IMR-90 (cell line): ENCODE measurements around the gene BMP7. TPM values are rescaled to one million over a fixed set of nuclear protein-coding genes. Genes with fewer than 3 reads are reported as not detected.

Experiments
- ATAC-seq: fragments of 200-7000 bp; cut with Tn5 transposase; 2 replicates; pipeline ENCODE4 v1.9.1; 2020; ENCODE audit warnings: low read depth, mild to moderate bottlenecking, moderate library complexity
- BruUV-seq: library from RNA; stranded (reverse); fragments of 400-500 nt; replicated peaks from 2 replicates; lab custom pipeline; 2021; lab: Mats Ljungman, UMichigan
- CTCF ChIA-PET: fragments of 300-600 bp; formaldehyde crosslinking; extraction: SDS; loops from one replicate; lab custom pipeline; 2021; ENCODE audit warnings: antibody characterized with exemption; lab: Yijun Ruan, JAX
- POLR2A ChIA-PET: fragments of 300-600 bp; sonication (Branson Sonifier 250); formaldehyde crosslinking; loops from one replicate; lab custom pipeline; 2022; ENCODE audit warnings: antibody characterized with exemption; ENCODE audit not compliant: unreplicated experiment; lab: Charles Lee
- DNase-seq: peaks from one replicate; pipeline ENCODE4 v3.0.0; 2013
- H2AFZ ChIP-seq: replicated peaks from 2 replicates; pipeline ENCODE3; 2013; ENCODE audit warnings: low read length, mild to moderate bottlenecking; ENCODE audit not compliant: poor library complexity
- H2AK5ac ChIP-seq: 2 replicates; pipeline ENCODE4 v1.6.1; 2013; ENCODE audit warnings: low read depth, low read length, inconsistent platforms
- H2AK9ac ChIP-seq: replicated peaks from 2 replicates; pipeline ENCODE3; 2013; ENCODE audit warnings: mild to moderate bottlenecking, low read depth, low read length, moderate library complexity; ENCODE audit not compliant: poor library complexity
- H2BK120ac ChIP-seq: 2 replicates; pipeline ENCODE4 v1.6.1; 2013; ENCODE audit warnings: low read depth, low read length, inconsistent platforms
- H2BK15ac ChIP-seq: 3 replicates; pipeline ENCODE4 v1.6.1; 2013; ENCODE audit warnings: low read depth, low read length, inconsistent platforms
- H2BK20ac ChIP-seq: 2 replicates; pipeline ENCODE4 v1.6.1; 2013; ENCODE audit warnings: low read depth, mild to moderate bottlenecking, inconsistent platforms, low read length, moderate library complexity
- H2BK5ac ChIP-seq: 2 replicates; pipeline ENCODE4 v1.6.1; 2013; ENCODE audit warnings: mild to moderate bottlenecking, low read depth, low read length, inconsistent platforms; ENCODE audit not compliant: poor library complexity, severe bottlenecking
- H3K14ac ChIP-seq: replicated peaks from 2 replicates; pipeline ENCODE4 v1.6.1; 2013; ENCODE audit warnings: low read depth, low read length, inconsistent platforms
- H3K18ac ChIP-seq: 2 replicates; pipeline ENCODE4 v1.6.1; 2013; ENCODE audit warnings: low read depth, low read length, control low read depth
- H3K23ac ChIP-seq: 2 replicates; pipeline ENCODE4 v1.6.1; 2013; ENCODE audit warnings: low read depth, low read length, inconsistent platforms
- H3K27ac ChIP-seq: 2 replicates; pipeline ENCODE4 v1.5.1; 2013; ENCODE audit warnings: mild to moderate bottlenecking, control low read depth, low read length; ENCODE audit not compliant: insufficient read depth
- H3K27me3 ChIP-seq: 2 replicates; pipeline ENCODE4 v1.6.1; 2013; ENCODE audit warnings: low read length; ENCODE audit not compliant: control insufficient read depth, insufficient read depth
- H3K36me3 ChIP-seq: 2 replicates; pipeline ENCODE4 v1.6.1; 2013; ENCODE audit warnings: low read length, mixed read lengths; ENCODE audit not compliant: control insufficient read depth, insufficient read depth
- H3K4ac ChIP-seq: 2 replicates; pipeline ENCODE4 v1.6.1; 2013; ENCODE audit warnings: low read depth, low read length, inconsistent platforms
- H3K4me1 ChIP-seq: 2 replicates; pipeline ENCODE4 v1.6.1; 2013; ENCODE audit warnings: low read length, mixed read lengths; ENCODE audit not compliant: control insufficient read depth, insufficient read depth
- H3K4me2 ChIP-seq: 2 replicates; pipeline ENCODE4 v1.6.1; 2013; ENCODE audit warnings: low read depth, mild to moderate bottlenecking, control low read depth, low read length, moderate library complexity
- H3K4me3 ChIP-seq: 2 replicates; pipeline ENCODE4 v1.5.1; 2013; ENCODE audit warnings: low read depth, mild to moderate bottlenecking, control low read depth, low read length, moderate library complexity; ENCODE audit not compliant: insufficient read depth
- H3K56ac ChIP-seq: 2 replicates; pipeline ENCODE4 v1.6.1; 2013; ENCODE audit warnings: low read length, inconsistent platforms; ENCODE audit not compliant: insufficient read depth; ENCODE audit errors: extremely low read depth
- H3K79me1 ChIP-seq, 2 experiments: 2 replicates each; pipeline ENCODE4 v1.6.1; 2013; ENCODE audit warnings: low read length in 2 of 2, inconsistent platforms in 1 of 2, low read depth in 1 of 2
- H3K9ac ChIP-seq: 2 replicates; pipeline ENCODE4 v1.6.1; 2013; ENCODE audit warnings: low read depth, low read length, control low read depth
- H3K9me1 ChIP-seq: 2 replicates; pipeline ENCODE4 v1.6.1; 2013; ENCODE audit warnings: low read length, inconsistent platforms; ENCODE audit not compliant: insufficient read depth
- H3K9me3 ChIP-seq: 2 replicates; pipeline ENCODE4 v1.6.1; 2013; ENCODE audit warnings: low read length; ENCODE audit not compliant: control insufficient read depth, insufficient read depth
- H4K20me1 ChIP-seq: 2 replicates; pipeline ENCODE4 v1.6.1; 2013; ENCODE audit warnings: low read length, inconsistent platforms; ENCODE audit not compliant: insufficient read depth
- H4K5ac ChIP-seq: 2 replicates; pipeline ENCODE4 v1.6.1; 2013; ENCODE audit warnings: mild to moderate bottlenecking, low read depth, low read length, control low read depth
- H4K8ac ChIP-seq, 2 experiments: 2 replicates each; pipeline ENCODE4 v1.6.1; 2013; ENCODE audit warnings: low read depth in 2 of 2, low read length in 2 of 2, control low read depth in 1 of 2, inconsistent platforms in 1 of 2
- H4K91ac ChIP-seq: 2 replicates; pipeline ENCODE4 v1.6.1; 2013; ENCODE audit warnings: low read depth, low read length, inconsistent platforms; ENCODE audit not compliant: insufficient read depth
- MAFK ChIP-seq: IDR thresholded peaks from 2 replicates; pipeline ENCODE4 v1.6.1; 2012; ENCODE audit warnings: low read depth, low read length, improper control_type of control experiment
- RAD21 ChIP-seq: IDR thresholded peaks from 2 replicates; pipeline ENCODE4 v1.6.1; 2012; ENCODE audit warnings: low read length, improper control_type of control experiment
- SMC3 ChIP-seq: fragments of 150-350 bp; IDR thresholded peaks from 2 replicates; pipeline ENCODE4 v1.6.1; 2016; ENCODE audit warnings: low read depth, mild to moderate bottlenecking, antibody characterized with exemption, low read length, moderate library complexity
- WGBS, 2 experiments: methylation state at CpG; one replicate each; pipeline versions ENCODE4 v1.1.5 to v1.1.7; 2013; ENCODE audit warnings: missing lambda C conversion rate in 2 of 2; ENCODE audit not compliant: insufficient read length in 1 of 2; ENCODE audit errors: extremely low coverage in 2 of 2; 5-methylcytosine and 5-hydroxymethylcytosine counted together
- dilution Hi-C: fragments of 300-500 bp; cut with HindIII; formaldehyde crosslinking; loops from one replicate; pipeline ENCODE4 v1.14.3; 2018; ENCODE audit warnings: low sequenced_read_pairs; ENCODE audit not compliant: unreplicated experiment
- in situ Hi-C: fragments of 300-500 bp; cut with MboI; formaldehyde crosslinking; loops from 3 replicates; pipeline ENCODE4 v1.14.3; 2019; ENCODE audit warnings: low sequenced_read_pairs, inconsistent platforms, mixed read lengths
- intact Hi-C: fragments of 100-400 bp; cut with micrococcal nuclease; formaldehyde crosslinking; loops from 2 replicates; pipeline ENCODE4 v1.10.0; 2022
- polyA plus RNA-seq, 3 experiments: library from polyadenylated mRNA; depleted of rRNA; stranded (reverse); fragments of >200 nt; gene quantifications; 2 replicates each; pipeline ENCODE4 v1.2.3, GENCODE V29; 2012; ENCODE audit warnings: low replicate concordance in 1 of 3
- total RNA-seq: library from RNA; depleted of rRNA; stranded (reverse); fragments of >200 nt; gene quantifications from 2 replicates; pipeline ENCODE4 v1.2.3, GENCODE V29; 2012

BMP7 gene
- total and polyA plus RNA-seq, 2 of the 4 experiments (the other 2 are of a cell fraction), result not detected

DNA sequence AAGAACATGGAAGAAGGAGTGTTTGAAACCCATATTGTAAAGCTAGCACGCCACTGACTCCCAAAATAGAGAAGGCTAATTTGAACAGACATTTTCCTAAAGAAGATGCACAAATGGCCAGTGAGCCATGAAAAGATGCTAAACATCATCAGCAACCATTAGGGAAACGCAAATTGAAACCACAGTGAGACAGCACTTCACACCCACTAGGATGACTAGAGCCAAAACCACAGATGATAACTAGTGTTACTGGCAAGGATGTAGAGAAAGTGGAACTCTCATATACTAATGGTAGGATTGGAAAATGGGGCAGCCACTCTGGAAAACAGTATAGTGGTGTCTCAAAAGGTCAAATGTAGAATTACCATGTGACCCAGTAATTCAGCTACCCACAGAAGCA is 58.2 kb downstream of the BMP7 start:
- Histone ChIP-seq H3K27ac (no peak overlapping the region), H3K9me1 (no peaks in the 10 kb centered on the region), H3K79me1 (no peaks in the 10 kb centered on the region), H3K9ac (no peak overlapping the region), H3K4me3 (no peak overlapping the region), H3K9me3 (peaks cover 8% of the 10 kb centered on the region), H2BK120ac (no peak overlapping the region), H3K36me3 (no peaks in the 10 kb centered on the region), H2BK5ac (no peak overlapping the region), H3K27me3 (no peaks in the 10 kb centered on the region), H4K5ac (no peak overlapping the region), H2BK15ac (no peak overlapping the region), H2AFZ (no peak overlapping the region), H3K23ac (no peak overlapping the region), H4K8ac (no peak overlapping the region), H4K20me1 (no peaks in the 10 kb centered on the region), H3K4ac (no peak overlapping the region), H3K14ac (no peak overlapping the region), H4K91ac (no peak overlapping the region), H2AK5ac (no peak overlapping the region), H2BK20ac (no peak overlapping the region), H3K56ac (no peak overlapping the region), H3K4me1 (no peaks in the 10 kb centered on the region; the same call in 1 of the 2 replicates), H2AK9ac (no peak overlapping the region), H3K4me2 (no peak overlapping the region), H3K18ac (no peak overlapping the region)
- ChIA-PET CTCF (no interaction called here), POLR2A (no interaction called here)
- dilution Hi-C loops (no loop called here), in situ Hi-C loops (no loop called here), intact Hi-C loops (no loop called here)
- TF ChIP-seq MAFK (no peak), RAD21 (no peak), SMC3 (no peak)
- WGBS, 2 experiments, result no CpG with 5 or more reads among the region's 2 CpGs
- DNase-seq, result no peak
- BruUV-seq, result no TSS peak
- ATAC-seq, result no peak
